ENCODE measurements around the gene PRDM16.

Gene PRDM16

GRCh38 chr1:3217181-3217641, 148.2 kb downstream of the PRDM16 start:
- no peak for DNase-seq

GRCh38 chr1:3217979-3218679, 149.1 kb downstream of the PRDM16 start:
- no peak for DNase-seq

- DNase-seq, result no peak
Observed at GRCh38 chr1:3219005-3219790, 150.2 kb downstream of the PRDM16 start.

DNA sequence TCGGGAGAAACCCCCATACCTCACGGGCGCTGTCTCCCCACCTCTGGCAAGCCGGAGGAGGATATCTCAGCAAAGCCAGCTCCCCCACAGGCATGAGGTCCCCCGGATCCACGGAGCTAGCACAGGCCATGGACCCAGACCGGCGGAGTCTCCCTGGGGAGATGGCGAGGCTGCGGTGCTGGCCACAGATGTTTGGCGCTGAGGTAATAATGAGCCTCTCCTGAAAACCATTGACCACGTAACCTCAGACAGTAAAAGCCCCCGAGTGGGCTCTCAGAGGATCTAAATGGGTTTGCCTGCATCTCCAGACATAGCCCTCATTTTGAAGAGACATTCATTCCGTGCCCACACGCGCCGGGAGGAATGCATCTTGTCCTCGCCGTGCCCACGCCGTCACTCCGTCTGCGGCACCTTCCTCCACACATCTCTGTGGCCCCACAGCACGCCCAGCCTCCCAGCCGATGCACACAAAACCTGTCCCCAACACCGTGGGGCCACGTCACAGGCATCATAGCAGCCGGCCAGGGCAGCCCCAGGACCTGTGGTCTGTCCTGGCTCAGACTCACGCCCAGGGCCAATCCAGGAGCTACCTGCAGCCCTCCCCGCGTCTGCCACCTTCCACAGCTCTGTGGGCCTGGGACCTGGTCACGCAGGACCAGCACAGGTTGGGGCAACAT, 150.9 kb downstream of the PRDM16 start:
- no peak for DNase-seq

DNA sequence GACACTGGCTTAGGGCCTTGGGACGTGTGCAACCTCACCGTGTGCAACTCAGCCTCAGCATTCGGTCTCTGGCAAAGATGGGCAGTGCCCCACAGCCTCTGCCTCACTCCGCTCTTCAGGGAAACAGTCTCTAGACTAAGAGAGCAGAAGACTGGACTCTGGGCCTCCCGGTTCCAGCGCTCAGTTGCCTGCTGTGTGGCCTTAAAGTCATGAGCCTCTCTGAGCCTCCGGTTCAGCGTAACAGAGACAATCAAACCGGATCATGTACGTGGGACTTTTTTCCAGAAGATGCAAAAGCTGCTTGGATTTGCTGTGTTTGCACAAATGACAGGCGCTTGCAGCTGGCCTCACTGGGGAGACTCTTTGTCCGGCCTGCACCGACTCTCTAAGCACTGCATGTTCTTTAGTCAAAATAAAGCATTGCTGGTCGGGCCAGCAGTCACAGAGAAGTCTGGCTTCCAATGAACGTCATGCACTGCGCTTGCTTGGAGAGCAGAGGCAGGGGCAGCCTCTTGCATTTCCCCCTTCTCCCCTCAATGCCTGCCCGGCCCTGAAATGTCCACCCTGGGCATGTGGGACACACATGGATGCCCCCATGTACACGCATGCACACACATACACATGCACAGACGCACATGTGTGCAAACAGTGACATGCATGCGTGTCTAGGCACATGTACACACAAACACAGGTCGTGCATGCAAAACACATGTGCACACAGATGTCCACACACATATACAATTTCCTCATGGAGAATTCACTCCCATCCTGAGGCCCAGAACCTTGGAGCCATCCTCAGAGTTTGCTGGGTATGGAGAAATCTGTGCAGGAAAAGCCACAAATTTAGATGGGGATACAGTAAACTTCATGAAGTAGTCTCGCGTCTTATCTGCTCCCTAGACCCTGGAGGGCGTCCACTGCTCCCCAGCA, 152.4 kb downstream of the PRDM16 start:
- no peak for DNase-seq

GRCh38 chr1:3222042-3222692, 153.2 kb downstream of the PRDM16 start:
- DNase-seq, result no peak

- no peak for DNase-seq
Observed at GRCh38 chr1:3225661-3226060, 156.7 kb downstream of the PRDM16 start.

GRCh38 chr1:3226191-3226590, 157.2 kb downstream of the PRDM16 start:
- DNase-seq, result no peak

- no peak for DNase-seq
Observed at GRCh38 chr1:3226701-3227350, 157.8 kb downstream of the PRDM16 start.

- DNase-seq, result no peak
Observed at GRCh38 chr1:3227351-3227704, 158.3 kb downstream of the PRDM16 start.

DNA sequence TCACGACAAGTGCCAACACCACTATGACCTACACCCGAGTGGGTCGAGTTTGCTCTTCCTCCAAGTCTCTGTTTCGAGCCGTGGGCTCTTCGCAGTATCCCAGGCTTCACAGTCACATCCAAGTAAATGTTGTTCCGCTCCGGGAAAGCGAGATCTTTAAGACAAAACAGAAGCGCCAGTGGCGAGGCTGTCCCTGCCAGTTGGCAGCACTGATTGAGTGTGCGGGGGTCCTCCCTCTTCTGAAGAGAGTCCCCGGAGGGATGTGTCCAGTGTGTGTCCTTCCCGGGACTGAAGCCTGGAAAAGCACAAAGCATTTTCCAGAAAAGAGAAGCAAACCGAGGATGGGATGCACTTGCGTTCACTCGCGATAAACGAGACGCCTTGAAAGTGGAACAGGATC, 158.9 kb downstream of the PRDM16 start:
- no peak for DNase-seq

GRCh38 chr1:3229081-3229725, 160.2 kb downstream of the PRDM16 start:
- DNase-seq, result no peak

DNA sequence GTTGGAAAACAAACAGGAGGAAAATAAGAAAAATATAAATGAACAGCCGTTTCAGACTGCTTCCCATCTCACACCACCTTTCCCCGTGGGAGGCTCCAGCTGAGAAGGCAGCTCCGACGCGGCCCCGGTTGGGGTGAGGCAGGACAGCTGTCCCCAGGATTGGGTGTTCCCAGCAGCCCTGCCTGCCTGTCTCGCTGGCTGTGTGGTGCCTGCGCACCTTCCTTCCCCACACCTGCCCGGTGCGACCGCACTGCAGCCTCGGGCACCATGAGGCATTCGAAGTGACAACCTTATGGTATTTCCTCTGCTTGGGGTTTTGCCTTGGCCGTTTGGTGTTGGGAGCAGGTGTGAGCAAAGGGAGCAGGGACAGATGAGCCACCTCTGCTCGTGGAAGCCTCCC, 161.6 kb downstream of the PRDM16 start:
- DNase-seq, result no peak

- no peak for DNase-seq
Observed at GRCh38 chr1:3231245-3231644, 162.2 kb downstream of the PRDM16 start.

DNA sequence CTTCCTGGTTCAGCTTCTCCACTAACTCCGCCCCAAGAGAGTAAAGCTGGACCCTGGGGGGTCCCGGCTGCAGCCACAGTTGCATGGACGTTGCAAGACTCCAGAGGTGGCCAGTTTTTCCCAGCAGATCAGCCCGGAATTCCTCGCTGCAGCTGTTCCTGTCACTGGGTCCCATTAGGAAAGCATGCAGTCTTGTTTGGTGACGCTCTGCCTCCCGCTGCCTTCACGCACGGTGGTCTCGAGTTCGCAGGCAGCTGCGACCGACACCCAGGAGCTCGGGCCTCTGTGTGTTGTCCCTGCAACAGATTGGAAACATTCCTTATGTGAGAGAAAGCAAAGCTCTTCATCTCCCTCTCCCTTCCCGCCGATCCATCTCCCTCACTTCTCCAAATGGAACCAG, 162.8 kb downstream of the PRDM16 start:
- DNase-seq, result no peak

DNA sequence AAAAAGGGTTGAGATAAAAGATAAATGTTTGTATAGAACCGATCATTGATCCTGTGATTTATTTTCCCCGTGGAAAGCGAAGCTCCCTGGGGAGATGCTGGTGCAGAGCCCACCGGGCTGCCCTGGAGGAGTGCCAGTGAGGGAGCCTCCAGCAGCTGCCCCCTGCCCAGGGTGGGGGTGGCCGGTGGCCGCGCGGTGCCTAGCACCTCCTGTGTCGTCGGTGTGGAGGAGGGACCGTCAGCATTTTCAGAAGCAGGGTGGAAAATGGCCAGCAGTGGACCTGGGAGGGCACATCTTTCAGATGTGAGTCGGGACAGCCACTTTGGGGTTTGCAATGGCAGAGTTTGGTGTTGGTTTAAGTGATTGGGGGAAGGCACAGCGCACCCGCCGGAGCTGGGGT, 164.0 kb downstream of the PRDM16 start:
- no peak for DNase-seq

DNA sequence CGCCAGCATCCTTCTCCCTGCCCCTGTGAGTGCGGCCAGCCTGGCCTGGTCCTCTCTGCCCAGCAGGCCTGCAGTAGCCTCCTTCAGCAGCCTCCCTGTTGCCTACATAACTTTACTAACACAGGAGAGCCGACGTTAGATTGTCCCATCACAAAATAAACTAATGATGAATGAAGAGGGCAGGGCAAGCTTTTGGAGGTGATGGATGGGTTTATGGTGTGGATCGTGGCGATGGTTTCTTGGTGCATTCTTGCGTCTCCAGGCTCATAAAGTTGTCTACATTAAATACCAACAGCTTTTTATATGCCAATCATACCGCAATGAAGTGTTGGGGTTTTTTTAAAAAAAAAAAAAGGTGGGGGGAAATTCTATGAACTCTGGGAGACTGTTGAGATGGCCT, 164.5 kb downstream of the PRDM16 start:
- no peak for DNase-seq

GRCh38 chr1:3234281-3234680, 165.3 kb downstream of the PRDM16 start:
- no peak for DNase-seq

DNA sequence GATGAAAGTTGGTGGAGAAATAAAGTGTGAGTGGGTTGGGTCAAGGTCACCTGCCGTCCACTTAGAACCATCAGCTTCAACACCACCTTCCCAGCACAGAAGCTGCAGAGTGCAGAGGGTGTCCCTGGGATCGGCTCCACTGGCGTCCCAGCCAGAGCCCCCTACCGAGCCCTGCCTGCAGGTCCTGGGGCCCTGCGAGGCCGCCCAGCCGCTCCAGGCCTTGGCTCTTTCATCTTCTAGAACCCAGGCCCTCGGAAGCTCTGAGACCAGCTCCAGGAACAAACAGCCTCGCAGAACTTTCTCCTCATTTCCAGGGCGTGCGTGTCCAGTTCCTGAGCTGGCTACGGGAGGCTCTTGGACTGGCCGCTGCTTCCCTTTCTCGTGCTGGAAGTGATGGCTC, 166.0 kb downstream of the PRDM16 start:
- no peak for DNase-seq

- DNase-seq, result no peak
Observed at GRCh38 chr1:3235496-3235895, 166.5 kb downstream of the PRDM16 start.

DNA sequence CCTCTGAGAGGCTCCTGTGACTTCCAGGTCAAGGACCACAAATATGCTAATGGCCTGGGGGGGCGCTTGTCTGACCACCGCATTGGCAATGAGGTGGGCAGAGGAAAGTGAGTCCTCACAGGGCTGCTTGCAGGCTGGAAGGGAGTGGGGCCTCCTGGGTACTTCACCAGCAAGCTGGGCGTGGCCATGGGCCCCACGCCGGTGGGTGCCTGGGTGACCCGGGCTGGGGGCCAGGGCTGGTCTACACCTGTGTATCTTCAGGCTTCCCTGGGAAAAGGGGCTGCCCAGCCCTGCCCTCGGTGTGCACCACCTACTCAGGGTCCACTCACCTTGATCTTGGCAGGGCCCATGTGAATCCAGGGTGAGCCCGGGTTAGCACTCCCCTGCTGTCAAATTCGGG, 167.4 kb downstream of the PRDM16 start:
- DNase-seq, result no peak

Measured in activated effector memory CD4-positive, alpha-beta T cell treated with anti-CD3 and anti-CD28 coated beads, Interleukin-2, amount 50 U/mL, for 16 hours (primary cell).